Right lobe of liver (tissue), 6 donors: Measurements from ENCODE around the gene GATA1. TPM values are rescaled to one million over a fixed set of nuclear protein-coding genes. Genes with fewer than 3 reads are reported as not detected.

ENCODE experiments used
- ATAC-seq, 4 donors: fragments of 200-7000 bp; cut with Tn5 transposase; one replicate each; pipeline ENCODE4 v1.9.1; 2020; ENCODE audit warnings: mild to moderate bottlenecking in 4 of 4, moderate library complexity in 4 of 4
- DNase-seq, 3 donors: peaks; one replicate each; pipeline ENCODE4 v3.0.0-alpha.2; 2020
- H3K27ac ChIP-seq, 3 donors: fragments of 200-600 bp; one replicate each; pipeline ENCODE4 v1.8.0; 2022
- H3K27me3 ChIP-seq, 2 donors: fragments of 200-600 bp; one replicate each; pipeline ENCODE4 v1.8.0; 2022
- H3K36me3 ChIP-seq, 4 donors: fragments of 200-600 bp; sonication (generic) in 1 of 4; one replicate each; pipeline versions ENCODE4 v1.5.1 to v1.8.0; 2017 to 2022; ENCODE audit warnings: control low read depth in 1 of 4
- H3K4me1 ChIP-seq, 4 donors: fragments of 200-600 bp; sonication (generic) in 1 of 4; one replicate each; pipeline versions ENCODE4 v1.5.1 to v1.8.0; 2017 to 2022; ENCODE audit warnings: control low read depth in 1 of 4
- H3K4me3 ChIP-seq, 3 donors: fragments of 200-600 bp; one replicate each; pipeline ENCODE4 v1.8.0; 2022
- H3K9me3 ChIP-seq, 4 donors: fragments of 200-600 bp; sonication (generic) in 1 of 4; one replicate each; pipeline versions ENCODE4 v1.5.1 to v1.8.0; 2017 to 2022; ENCODE audit warnings: control low read depth in 1 of 4
- POLR2A ChIP-seq: fragments of 450-650 bp; IDR thresholded peaks from one replicate; pipeline ENCODE4 v1.6.1; 2017; ENCODE audit warnings: antibody characterized with exemption, mild to moderate bottlenecking
- WGBS: methylation state at CpG from one replicate; pipeline ENCODE4 v1.1.6; 2018; ENCODE audit warnings: low coverage, low lambda C conversion rate; ENCODE audit not compliant: insufficient coverage; ENCODE audit errors: missing lambda C conversion rate; 5-methylcytosine and 5-hydroxymethylcytosine counted together
- intact Hi-C, 2 donors: fragments of 100-400 bp; cut with DNase I; formaldehyde crosslinking; loops; one replicate each; pipeline versions ENCODE4 v1.11.2 to v1.14.1; 2022
- total RNA-seq, 6 experiments: library from RNA; depleted of rRNA in 2 of 6; stranded (reverse); fragments of >200 nt in 2 of 6; fragmentation: NEBNext Ultra II Directional in 3 of 6; extraction: Animal tissue kit (Norgen Biotek cat#: 25700) in 3 of 6; gene quantifications; one replicate each; pipeline versions ENCODE4 v1.1.0 to v1.2.4, GENCODE V29; 2016 to 2023
- TF ChIP-seq, protein P1 (sequence below), 4 donors: fragments of 200-600 bp in 3 of 4; fragments of 450-650 bp in 1 of 4; IDR thresholded peaks; one replicate each; pipeline versions ENCODE4 v1.5.1 to v1.8.0; 2016 to 2022; ENCODE audit warnings: antibody characterized with exemption in 4 of 4, mild to moderate bottlenecking in 2 of 4
- donor health status: DM: no; HTN: yes; CAD: no.
- donor health status: DM: no; HTN: no; CAD: no.
- donor health status: DM: no; HTN: no; CAD: no.
- donor health status: DM: no; HTN: yes; CAD: no.
- donor health status: DM: no; HTN: yes; CAD: no.

GATA1 gene
- total RNA-seq, 6 experiments from 2014 or later: 0.37 to 1.2 TPM; not detected in 4

DNA sequence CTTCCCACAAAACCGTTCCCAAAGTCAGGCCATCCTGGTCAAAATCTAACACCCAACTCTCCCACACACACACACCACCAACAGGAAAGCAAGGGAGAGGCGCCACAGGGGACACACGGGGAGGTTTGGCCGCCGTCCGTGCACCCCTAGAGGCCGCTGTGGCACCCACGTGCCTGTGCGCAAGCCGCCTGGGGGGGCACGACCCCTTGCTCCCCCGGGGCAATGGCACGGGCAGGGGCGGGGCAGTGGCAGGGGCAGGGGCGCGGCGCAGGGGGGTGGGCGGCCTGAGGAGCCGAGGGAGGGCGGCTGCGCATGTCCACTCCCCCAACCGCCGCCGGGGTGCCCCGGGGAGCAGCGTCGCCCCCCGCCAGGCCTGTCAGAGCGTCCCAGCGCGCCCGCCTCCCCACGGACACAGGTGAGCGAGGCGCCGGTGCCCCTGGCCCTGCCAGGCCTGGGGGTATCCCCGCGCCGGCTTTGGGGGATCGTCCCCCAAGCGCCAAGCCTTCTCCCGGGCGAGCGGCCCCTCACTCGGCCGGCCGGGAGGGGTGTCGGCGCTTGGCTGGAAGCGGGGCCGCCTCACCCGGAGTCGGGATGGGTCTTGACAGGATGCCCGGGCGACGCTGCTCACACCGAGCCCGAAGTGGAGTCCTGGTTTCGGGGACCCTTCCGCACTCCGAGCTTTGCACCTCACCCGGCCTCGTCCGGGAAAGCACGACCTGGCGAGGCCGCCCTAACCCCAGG is 39.9 kb downstream of the GATA1 start, which contains the start of gene ERAS:
Gene ERAS (plus strand): TSS at position 379 of the 741 bp plus-strand sequence. CDS start 2,611 bp downstream, outside the sequence.
- TF ChIP-seq POLR2A: no peak
- TF ChIP-seq, protein P1, sequence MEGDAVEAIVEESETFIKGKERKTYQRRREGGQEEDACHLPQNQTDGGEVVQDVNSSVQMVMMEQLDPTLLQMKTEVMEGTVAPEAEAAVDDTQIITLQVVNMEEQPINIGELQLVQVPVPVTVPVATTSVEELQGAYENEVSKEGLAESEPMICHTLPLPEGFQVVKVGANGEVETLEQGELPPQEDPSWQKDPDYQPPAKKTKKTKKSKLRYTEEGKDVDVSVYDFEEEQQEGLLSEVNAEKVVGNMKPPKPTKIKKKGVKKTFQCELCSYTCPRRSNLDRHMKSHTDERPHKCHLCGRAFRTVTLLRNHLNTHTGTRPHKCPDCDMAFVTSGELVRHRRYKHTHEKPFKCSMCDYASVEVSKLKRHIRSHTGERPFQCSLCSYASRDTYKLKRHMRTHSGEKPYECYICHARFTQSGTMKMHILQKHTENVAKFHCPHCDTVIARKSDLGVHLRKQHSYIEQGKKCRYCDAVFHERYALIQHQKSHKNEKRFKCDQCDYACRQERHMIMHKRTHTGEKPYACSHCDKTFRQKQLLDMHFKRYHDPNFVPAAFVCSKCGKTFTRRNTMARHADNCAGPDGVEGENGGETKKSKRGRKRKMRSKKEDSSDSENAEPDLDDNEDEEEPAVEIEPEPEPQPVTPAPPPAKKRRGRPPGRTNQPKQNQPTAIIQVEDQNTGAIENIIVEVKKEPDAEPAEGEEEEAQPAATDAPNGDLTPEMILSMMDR (IDR thresholded peaks at IDR 0.05): no peak
- H3K4me3 ChIP-seq: no peak within 1 kb of the TSS
- ATAC-seq (no peak), DNase-seq (no peak)
- H3K27me3 ChIP-seq: no peaks in the 10 kb centered on the region
- no peak within 1 kb of the TSS for H3K27ac ChIP-seq
- intact Hi-C loops: no loop called here
- no peaks in the 10 kb centered on the region for H3K36me3 ChIP-seq
- H3K4me1 ChIP-seq: no peaks in the 10 kb centered on the region
- H3K9me3 ChIP-seq: no peaks in the 10 kb centered on the region
- 69% methylated on average over 13 of the region's 67 CpGs for WGBS

DNA sequence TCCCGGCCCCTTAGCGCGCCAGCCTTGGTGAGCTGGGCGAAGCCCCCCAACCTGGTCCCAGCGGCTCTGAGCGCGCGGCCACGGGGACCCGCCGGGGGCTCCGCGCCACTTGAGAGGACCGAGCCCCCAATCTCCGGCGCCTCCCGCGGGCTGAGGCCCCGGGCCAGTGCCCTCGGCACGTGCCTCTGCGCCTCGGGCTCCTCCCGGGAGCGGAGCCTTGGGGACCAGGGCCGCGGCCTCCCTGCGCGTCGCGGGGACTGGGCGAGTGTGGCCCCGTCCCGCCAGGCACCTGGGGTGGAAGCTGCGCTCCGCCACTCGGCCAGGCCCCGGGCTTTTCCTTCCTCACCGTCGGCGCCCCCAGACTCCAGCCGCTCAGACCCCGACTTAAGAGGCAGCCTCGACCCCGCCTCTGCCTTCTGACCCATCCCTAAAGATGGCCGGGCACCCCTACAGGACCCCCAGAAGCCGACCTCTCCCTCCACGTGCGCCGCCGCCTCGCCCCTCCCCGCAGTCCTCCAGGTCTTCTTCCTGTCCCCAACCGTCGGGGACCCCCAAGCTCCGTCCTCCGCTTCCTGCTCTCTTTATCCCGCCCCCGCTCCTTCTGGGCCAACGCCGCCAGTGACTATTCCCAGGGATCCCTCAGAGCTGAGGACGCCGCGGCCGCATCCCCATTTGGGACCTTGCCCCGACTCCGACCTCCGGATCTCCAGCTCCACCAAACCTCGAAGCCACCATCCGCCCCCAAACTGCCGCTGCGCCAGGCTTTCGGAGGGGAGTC is 40.7 kb downstream of the GATA1 start:
- Histone ChIP-seq H3K4me1 (no peaks in the 10 kb centered on the region), H3K4me3 (no peak overlapping the region), H3K27ac (no peak overlapping the region), H3K9me3 (no peaks in the 10 kb centered on the region), H3K36me3 (no peaks in the 10 kb centered on the region), H3K27me3 (no peaks in the 10 kb centered on the region)
- 62% methylated on average over 33 of the region's 73 CpGs for WGBS
- intact Hi-C loops: no loop called here
- ATAC-seq (no peak), DNase-seq (no peak)
- no peak for TF ChIP-seq POLR2A
- TF ChIP-seq, protein P1 (IDR thresholded peaks at IDR 0.05): no peak

DNA sequence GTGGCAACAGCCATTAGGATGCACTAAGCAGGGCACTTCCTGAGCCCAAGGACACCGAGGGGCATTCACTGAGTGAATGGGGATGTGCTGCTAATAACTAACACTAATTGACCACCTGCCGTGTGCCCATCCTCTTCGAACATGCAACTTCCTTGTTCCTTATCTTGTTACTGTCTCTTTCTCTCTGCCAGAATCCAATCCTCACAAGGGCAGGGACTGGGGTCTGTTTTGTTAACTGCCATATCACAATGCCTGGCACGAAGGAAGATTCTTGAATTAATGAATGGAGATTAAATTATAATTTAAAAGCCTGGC is 41.2 kb downstream of the GATA1 start:
- WGBS: 70% methylated on average over 4 of the region's 4 CpGs
- Histone ChIP-seq H3K36me3 (no peaks in the 10 kb centered on the region), H3K27me3 (no peaks in the 10 kb centered on the region), H3K4me1 (no peaks in the 10 kb centered on the region), H3K9me3 (no peaks in the 10 kb centered on the region), H3K27ac (no peak overlapping the region), H3K4me3 (no peak overlapping the region)
- DNase-seq (no peak), ATAC-seq (no peak)
- intact Hi-C loops: no loop called here
- TF ChIP-seq, protein P1 (IDR thresholded peaks at IDR 0.05): no peak
- TF ChIP-seq POLR2A: no peak

DNA sequence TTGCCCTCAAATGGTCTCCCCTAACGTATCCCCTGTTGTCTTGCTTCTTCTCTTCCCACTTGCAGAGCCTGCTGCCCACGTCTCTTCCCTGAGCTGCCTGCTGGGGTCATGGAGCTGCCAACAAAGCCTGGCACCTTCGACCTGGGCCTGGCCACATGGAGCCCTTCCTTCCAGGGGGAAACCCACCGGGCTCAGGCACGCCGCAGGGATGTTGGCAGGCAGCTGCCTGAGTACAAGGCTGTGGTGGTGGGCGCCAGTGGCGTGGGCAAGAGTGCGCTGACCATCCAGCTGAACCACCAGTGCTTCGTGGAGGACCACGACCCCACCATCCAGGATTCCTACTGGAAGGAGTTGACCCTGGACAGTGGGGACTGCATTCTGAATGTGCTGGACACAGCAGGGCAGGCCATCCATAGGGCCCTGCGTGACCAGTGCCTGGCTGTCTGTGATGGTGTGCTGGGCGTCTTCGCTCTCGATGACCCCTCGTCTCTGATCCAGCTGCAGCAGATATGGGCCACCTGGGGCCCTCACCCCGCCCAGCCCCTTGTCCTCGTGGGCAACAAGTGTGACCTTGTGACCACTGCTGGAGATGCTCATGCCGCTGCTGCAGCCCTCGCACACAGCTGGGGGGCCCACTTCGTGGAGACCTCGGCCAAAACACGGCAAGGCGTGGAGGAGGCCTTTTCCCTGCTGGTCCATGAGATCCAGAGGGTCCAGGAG is 42.8 kb downstream of the GATA1 start:
- 60% methylated on average over 3 of the region's 24 CpGs for WGBS
- H3K9me3 ChIP-seq: no peaks in the 10 kb centered on the region
- intact Hi-C loops: no loop called here
- H3K27me3 ChIP-seq: no peaks in the 10 kb centered on the region
- ATAC-seq (no peak), DNase-seq (no peak)
- no peaks in the 10 kb centered on the region for H3K36me3 ChIP-seq
- H3K4me3 ChIP-seq: no peak overlapping the region
- H3K4me1 ChIP-seq: no peaks in the 10 kb centered on the region
- H3K27ac ChIP-seq: no peak overlapping the region
- TF ChIP-seq POLR2A: no peak
- TF ChIP-seq, protein P1 (IDR thresholded peaks at IDR 0.05): no peak
